NCI-H82 treated with DMSO at 0.1 percent for 48 hours (cell line): ENCODE measurements around the gene NAPSA.
"Not testable (repeated sequence)": the region's sequence is repeated elsewhere in the genome, so short reads cannot be mapped to it uniquely, and the experiment has no call there.

Experiments used
- DNase-seq: peaks from one replicate; lab custom pipeline; 2025; ENCODE audit not compliant: unreplicated experiment; lab: John Stamatoyannopoulos, UW

Gene NAPSA

DNA sequence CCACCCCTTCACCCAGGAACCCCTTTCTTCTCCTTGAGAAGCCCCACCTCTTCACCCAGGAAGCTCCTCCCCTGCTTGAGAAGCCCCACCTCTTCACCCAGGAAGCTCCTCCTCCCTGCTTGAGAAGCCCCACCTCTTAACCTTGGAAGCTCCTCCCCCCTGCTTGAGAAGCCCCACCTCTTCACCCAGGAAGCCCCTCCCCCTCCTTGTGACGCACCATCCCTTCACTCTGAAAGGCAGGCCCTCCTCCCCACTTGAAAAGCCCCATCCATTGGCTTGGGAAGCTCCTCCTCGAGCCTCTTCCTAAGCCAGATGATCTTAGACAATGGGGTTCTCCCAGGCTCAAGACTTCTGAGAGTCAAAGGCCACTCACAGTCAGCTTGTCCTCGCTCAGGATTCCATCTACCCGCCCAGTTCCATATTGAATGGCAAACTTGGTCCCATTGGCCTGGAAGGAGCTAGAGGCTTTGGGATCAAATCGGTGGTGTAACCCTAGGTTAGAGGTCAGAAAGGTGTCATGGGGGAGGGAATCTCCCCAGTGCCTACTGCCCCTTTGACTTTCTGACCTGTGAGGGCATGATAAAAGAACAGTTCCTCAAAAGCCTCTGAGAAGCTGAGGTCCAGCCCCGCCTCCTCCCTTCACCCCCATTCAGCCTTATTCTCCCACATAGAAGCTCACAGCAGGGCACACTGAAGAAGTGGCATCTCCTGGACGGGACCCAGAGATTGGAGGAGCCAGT, 4.0 kb downstream of the NAPSA start:
- no peak for DNase-seq

DNA sequence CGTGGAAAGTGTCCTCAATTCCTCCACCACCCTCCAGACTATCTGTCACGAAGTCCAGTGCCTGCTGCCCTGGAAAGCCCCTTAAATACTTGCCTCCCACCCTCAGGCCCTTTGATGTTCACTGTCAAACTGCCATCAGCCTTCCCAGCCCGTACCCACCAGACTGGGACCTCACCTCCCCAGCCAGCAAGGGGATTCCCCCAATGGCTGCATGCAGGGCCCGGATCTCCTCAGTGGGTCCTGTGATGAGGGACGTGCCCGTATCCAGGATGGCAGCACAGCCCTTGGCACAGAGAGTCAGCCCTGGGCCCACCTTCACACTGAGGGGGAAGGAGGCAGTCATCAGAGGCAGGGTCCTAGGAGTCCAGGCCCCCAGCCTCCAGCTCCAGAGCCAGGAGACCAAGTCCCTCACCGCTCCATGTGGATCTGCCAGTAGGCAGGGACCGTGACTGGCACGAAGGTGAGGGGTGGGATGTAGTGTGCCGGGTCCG, 6.1 kb downstream of the NAPSA start:
- no peak for DNase-seq

DNA sequence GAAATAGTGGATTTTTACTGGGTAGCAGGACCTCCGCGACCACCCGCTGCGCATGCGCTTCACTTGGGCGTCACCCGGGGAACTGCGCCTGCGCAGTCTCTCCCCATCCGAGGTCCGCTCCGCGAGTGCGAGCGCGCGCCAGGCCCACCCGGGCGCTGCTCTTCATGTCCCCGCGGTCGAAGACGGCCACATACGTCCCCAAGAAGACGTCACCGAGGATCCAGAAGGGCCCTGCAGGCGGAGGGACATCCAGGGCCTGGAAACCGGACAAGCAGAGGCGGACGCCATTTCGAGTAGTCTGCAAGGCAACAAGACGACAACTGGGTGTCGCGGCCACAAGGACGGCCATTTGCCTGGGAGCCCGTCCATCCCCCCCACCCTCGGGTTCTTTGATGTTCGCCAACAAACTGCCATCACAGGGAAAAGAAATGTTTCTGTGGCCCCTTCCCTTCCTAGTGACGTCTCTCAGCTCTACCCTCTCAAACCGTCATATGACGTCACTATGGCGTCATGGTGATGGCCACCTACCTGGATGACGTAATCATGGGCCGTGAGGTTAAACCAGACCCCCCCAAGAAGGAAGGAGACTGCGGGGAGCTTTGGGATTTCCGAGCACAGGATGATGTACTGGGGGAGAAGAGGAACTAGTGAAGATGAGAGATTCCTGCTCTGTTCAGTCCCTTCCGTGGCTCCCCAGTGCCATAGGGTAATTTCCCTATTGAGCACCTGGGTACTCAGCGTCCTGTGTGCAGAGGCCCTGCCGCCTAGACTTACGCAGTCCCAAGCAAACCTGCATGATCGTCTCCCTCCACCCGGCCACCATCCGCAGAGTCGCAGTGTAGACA, 6.7 kb downstream of the NAPSA start:
- no peak for DNase-seq

DNA sequence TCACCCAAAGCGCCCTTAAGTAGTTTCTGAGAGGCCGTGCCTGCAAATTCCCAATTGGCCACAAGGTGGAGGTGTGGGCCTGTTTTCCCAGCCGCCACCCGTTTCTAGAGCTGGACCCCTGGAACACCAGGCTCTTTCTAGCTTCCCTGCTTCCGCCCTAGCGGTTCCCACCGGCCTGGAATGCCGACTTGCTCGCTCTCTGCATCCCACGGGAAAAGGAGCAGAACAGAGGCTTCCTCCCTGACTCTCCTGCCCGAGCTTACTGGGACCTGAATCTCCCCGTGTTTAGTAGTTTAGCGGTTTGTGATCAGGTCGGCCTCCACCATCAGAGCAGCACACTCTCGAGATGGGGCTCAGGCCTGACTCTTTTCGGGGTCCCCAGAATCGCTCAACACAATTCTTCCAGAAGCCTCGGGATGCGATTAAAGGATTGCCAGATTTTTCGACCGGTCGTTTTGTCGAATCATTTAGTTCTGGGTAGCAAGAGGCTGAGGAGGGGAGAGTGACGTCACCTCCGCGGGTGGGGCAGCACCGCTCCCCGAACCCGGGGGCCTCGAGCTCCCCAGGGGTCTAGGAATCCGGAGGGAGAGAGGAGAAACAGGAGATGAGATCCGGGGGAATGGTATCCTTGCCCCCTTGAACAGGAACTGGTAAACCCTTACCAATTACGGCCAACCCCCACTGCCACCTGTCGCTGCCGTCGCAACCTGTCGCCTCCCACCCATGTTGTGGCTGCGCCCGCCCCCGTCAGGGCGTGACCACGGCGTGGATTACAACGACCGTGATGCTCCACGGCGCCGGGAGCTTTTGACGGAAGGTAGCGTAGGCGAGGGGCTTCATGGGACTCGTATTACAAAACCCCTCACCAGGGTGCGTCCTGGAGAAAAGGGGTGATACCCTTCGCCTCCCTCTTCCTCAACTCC, 8.0 kb downstream of the NAPSA start:
- peak; percentile 24 for DNase-seq

DNA sequence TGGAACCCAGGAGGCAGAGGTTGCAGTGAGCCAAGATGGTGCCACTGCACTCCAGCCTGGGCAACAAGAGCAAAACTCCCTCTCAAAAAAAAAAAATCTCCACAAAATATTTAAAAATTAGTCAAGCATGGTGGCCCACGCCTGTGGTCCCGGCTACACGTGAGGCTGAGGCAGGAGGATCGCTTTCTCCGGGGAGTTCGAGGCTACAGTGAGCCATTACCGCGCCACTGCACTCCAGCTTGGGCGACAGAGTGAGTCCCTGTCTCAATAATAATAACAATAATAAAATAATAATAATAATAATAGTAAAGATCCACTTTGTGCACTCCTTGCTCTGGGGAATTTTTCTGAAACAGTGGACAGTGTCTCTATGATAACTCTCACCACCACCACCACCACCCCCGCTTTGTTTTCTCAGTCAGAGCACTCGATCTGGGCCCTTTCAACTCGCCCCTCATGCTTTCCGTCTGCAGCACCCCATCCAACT, 8.7 kb downstream of the NAPSA start:
- no peak for DNase-seq

DNA sequence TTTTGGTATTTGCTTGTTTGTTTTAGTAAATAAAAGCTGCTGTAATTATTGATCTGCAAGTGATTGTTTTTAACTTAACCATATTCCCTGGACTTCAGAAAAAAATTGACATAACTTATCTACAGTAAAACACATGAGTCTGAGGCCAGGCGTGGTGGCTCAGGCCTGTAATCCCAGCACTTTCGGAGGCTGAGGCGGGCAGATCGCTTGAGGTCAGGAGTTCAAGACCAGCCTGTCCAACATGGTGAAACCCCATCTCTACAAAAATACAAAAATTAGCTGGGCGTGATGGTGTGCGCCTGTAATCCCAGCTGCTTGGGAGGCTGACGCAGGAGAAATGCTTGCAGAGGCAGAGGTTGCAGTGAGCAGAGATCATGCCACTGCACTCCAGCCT, 12.0 kb downstream of the NAPSA start:
- DNase-seq: not testable (repeated sequence)

DNA sequence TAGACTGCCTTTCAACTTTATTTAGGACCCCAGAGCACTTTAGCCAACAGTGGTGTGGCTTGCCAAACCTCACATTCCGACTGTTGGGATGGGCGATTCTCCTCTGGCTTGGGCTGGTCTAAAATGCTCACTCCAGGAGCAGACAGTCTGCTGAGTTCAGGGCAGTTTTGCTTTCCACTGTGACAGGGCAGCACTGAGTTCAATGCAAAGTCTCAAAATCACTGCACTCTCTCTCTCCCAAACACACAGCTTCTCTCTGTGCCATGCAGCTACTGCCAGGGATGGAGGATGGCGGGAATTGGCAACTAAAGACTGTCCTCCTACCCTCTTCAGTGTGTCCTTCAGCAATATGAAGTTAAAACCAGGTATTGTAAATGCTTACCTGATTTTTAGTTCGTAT, 13.2 kb downstream of the NAPSA start:
- DNase-seq: no peak

DNA sequence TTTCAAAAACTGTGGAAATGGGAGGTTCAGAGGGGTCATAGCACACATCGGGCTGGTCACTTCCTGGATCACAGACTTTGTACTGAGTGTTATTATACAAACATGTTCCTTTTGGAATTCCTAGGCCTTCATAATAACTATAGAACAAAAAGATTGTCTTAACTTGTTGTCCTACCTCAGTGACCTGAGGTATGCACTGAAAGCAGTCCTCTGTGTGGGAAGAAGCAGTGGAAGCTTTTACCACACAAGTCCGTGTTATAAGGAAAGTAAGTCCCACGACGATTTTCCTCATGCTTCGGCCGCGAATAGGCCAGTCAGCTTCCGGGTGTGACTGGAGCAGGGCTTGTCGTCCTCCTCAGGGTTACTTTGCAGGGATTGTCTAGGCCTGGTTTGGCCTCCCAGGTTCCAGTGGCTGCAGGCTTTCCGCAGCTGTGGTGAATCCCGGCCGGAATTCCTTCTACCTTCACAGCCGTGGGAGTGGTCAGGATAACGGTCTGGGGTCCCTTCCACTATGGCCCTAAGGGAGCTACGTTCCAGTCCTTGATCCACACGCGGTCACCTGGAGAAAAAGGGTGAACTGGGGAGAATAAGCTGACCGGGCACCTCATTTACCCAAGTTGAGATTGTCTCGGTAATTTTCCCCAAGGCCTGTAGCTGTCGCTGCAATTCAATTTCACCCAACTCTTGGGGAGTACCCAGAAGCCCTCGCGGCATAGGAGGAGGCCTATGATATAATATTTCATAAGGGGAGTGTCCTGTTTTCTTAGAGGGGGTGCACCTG, 16.0 kb downstream of the NAPSA start:
- DNase-seq: no peak

DNA sequence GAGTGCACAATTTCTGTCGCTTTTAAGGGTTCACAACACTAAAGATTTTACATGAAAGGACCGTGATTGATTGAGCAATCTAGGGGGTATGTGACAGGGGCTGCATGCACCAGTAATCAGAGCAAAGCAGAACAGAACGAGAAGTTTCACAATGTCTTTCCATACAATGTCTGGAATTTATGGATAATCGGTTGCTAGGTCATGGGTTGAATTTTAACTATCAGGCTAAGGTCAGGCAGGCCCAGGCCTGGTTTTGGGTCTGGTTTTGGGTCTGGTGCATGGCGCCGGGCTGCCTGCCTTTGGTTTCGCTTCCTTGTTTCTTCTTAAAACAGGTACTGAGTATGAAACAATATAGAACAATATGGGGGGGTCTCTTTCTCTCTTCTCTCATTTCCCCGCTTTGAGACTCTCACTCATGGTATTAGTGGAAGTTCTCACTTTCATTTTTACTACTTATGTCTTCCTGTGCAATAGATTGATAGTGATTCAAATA, 18.3 kb downstream of the NAPSA start:
- not testable (repeated sequence) for DNase-seq

DNA sequence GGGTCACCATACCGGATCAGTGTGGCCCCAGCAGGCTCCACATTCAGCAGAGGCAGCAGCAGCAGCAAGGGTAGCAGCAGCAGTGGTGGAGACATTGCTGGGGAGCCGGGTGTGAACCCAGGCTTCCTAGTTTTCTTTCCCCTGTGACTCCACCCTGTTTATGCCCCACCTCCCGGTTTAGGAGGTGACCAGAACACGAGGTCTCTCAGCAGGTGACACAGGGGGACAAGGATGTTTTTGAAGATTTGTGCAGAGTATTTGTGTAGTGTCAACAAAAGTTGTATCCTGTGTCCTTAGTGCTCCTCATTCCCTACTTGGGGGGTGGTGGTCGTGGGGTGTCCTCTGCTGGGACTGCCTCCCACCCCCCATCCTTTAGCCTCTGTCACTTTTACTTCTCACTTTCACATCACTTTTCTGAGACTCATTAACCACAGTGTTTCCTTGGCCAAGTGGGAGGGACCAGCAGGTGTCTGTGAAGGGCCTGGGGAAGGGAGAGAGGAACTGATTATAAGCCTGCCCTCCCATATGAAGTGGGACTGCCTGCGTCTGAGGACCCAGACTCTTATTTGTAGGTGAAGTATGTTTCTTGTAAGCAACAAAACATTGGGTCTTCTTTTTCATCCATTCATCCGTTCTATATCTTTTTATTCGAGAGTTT, 20.6 kb downstream of the NAPSA start:
- DNase-seq: no peak

DNA sequence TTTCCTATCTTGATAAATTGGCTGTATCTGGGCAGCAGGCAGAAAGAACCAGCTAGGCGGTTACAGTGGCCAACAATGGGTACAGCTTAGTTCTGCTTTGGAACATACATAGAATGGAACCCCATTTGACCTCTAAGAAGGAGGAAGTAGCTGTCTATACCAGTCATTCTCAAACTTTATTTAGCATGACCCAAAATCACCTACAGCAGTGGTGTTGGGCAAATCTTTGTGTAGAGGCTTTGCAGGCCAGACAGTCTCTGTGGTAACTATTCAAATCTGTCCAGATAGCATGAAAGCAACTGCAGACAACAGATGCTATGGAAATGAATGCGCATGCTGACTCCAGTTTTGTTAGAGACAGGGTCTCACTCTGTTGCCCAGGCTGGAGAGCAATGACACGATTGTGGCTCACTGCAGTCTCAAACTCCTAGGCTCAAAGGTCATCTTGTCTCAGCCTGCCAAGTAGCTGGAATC, 24.3 kb downstream of the NAPSA start:
- no peak for DNase-seq

DNA sequence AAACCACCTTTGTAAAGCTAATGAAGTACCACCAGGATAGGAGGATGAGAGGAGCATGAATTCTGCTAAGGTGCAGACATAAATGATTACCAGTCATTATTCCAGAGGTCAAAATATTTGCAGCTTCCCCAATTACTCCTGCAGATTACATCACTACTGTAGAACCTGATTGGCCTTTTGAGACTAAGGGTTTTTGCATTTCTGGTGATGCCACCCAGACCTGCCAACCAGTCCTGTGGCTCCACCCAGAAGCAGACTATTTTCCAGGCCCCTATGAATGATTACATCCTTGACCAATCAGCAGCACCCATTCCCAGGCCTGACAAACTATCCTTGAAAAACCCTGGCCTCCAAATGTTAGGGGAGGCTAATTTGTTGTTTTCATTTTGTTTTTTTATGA, 25.1 kb downstream of the NAPSA start:
- no peak for DNase-seq

DNA sequence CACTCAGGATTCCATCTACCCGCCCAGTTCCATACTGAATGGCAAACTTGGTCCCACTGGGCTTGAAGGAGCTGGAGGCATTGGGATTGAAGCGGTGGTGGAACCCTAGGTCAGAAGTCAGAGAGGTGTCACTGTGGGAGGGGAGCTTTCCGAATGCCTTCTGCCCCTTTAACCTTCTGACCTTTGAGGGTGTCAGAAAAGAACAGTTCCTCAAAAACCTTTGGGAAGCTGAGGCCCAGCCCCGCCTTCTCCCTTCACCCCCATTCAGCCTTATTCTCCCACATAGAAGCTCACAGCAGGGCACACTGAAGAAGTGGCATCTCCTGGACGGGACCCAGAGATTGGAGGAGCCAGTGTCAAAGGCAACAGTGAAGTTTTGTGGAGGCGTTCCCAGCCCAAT, 28.4 kb downstream of the NAPSA start:
- not testable (repeated sequence) for DNase-seq

DNA sequence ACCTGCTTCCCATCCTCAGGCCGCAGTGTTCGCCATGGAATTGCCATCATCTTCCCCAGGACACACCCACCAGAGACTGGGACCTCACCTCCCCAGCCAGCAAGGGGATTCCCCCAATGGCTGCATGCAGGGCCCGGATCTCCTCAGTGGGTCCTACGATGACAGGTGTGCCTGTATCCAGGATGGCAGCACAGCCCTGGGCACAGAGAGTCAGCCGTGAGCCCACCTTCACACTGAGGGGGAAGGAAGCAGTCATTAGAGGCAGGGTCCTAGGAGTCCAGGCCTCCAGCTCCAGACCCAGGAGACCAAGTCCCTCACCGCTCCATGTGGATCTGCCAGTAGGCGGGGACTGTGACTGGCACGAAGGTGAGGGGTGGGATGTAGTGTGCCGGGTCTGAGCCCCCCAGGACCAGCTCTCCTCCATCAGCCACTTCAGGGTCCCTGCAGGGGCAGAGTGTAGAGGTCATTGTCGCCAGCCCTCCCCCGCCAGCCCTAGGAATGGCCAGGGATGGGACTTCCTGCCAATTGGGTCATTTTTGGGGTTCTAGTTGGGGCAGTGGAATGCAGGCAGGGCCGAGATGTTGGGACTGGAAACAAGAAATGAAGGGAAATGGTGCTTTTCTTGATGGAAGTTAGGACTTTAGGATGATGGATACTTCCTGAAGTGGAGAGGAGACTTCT, 30.6 kb downstream of the NAPSA start:
- DNase-seq: no peak

DNA sequence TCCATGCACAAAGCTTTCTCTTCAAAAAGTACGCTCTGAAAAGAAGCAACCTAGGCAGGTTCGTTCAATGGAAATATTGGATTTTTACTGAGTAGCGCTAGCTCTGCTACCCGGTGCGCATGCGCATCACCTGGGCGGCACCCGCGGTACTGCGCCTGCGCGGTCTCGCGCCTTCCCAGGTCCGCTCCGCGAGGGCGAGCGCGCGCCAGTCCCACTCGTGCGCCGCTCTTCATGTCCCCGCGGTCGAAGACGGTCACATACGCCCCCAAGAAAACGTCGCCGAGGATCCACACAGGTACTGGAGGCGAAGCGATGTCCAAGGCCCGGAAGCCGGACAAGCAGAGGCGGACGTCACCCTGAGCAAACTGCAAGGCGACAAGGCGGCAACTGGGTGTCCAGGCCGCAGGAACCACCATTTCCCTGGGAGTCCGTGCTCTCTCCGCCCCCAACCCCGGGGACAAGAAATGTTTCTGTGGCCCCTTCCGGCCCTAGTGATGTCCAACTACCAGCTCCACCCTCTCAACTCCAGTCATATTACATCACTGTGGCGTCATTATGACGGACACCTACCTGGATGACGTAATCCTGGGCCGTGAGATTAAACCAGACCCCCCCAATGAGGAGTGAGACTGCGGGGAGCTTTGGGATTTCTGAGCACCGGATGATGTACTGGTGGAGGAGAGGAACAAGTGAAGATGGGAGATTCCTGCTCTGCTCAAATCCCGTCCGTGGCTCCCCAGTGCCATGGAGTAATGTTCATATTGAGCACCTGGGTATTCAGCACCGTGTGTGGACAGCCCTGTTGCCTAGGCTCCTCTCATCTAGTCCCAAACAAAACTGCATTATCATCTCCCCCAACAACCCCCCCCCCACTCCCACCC, 31.5 kb downstream of the NAPSA start:
- DNase-seq: no peak

DNA sequence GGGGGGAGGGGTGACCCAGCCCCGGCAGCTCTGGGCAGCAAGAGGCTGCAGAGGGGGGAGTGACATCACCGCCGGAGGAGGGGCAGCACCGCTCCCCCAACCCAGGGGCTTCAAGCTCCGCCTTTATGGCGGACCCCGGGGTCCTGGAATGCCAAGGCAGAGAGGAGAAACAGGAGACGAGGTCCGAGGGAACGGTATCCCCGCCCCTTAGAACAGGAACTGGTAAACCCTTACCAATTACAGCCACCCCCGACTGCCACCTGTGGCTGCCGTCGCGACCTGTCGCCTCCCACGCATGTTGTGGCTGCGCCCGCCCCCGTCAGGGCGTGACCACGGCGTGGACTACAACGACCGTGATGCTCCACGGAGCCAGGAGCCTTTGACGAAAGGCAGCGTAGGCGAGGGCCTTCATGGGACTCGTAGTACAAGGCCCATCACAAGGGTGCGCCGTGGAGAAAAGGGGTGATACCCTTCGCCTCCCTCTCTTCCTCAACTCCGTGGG, 32.2 kb downstream of the NAPSA start:
- DNase-seq: peak; percentile 32

DNA sequence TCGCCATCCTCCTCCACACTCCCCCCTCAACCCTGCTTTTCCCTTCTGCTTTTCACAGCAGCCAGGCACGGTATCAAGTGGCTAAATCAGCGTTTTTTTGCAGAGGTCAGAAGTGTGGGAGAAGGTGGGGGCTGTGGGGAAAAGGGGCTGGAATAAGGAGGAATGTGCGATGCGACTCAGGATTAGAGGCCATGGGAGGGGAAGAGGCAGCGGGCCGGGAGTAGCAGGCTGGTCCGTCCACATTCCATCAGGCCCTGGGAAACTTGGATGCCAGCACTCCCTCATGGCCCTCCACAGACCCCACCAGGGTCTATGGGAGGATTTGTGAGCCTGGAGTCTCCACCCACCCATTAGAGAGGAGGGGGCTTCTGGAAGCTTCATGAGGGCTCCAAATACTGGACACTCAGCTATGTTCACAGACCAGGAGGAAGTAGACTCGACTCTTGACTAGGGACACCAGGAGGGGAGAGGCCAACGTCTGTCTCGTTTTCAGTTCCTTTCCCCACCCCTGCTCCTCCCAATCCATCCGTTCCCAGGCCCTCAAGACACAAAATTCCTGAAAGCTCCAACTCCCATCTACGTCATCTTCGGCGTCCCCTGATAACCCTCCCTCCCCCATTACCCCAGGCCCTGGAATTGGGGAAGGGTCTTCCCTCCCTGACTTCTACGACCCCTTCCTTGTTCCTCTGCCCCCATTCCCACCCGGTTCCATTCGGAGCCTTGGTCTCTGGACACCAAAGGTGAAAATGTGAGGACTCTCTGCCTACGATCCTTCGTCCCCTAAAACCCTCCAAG, 33.0 kb downstream of the NAPSA start:
- no peak for DNase-seq
